G401 (cell line): ENCODE measurements around the gene EEPD1. TPM values are rescaled to one million over a fixed set of nuclear protein-coding genes. Genes with fewer than 3 reads are reported as not detected.

Experiments used
- DNase-seq: peaks from one replicate; pipeline ENCODE4 v3.0.0-alpha.2; 2015; ENCODE audit warnings: low spot score
- in situ Hi-C: cut with HindIII; loops from 2 replicates; pipeline ENCODE4 v1.10.0; 2016; ENCODE audit warnings: low sequenced_read_pairs, mixed read lengths
- total RNA-seq: library from RNA; depleted of rRNA; stranded (reverse); fragments of >200 nt; shearing (Covaris generic); gene quantifications from 2 replicates; pipeline ENCODE4 v1.2.3, GENCODE V29; 2014

Gene EEPD1
- total RNA-seq, 1 experiment from 2014 or later = 15.5 TPM

GRCh38 chr7:36207451-36208291, 54.6 kb downstream of the EEPD1 start:
- peak; percentile 53 for DNase-seq
- in situ Hi-C loops = no loop called here

- in situ Hi-C loops = no loop called here
- no peak for DNase-seq
Observed at GRCh38 chr7:36208426-36208825, 55.4 kb downstream of the EEPD1 start.

GRCh38 chr7:36208997-36209813, 56.2 kb downstream of the EEPD1 start:
- no peak for DNase-seq
- in situ Hi-C loops = no loop called here

GRCh38 chr7:36209814-36210183, 56.7 kb downstream of the EEPD1 start:
- in situ Hi-C loops = no loop called here
- DNase-seq = no peak

- no peak for DNase-seq
- in situ Hi-C loops = no loop called here
Observed at GRCh38 chr7:36210291-36210922, 57.4 kb downstream of the EEPD1 start.

- DNase-seq = no peak
- in situ Hi-C loops = no loop called here
Observed at GRCh38 chr7:36214608-36215456, 61.8 kb downstream of the EEPD1 start.

- in situ Hi-C loops = no loop called here
Observed at GRCh38 chr7:36215457-36215765, 62.4 kb downstream of the EEPD1 start.

GRCh38 chr7:36216063-36216684, 63.1 kb downstream of the EEPD1 start:
- in situ Hi-C loops = no loop called here
- DNase-seq = no peak

More at GRCh38 chr7:36215457-36215765, 62.4 kb downstream of the EEPD1 start:
- no peak for DNase-seq

GRCh38 chr7:36217211-36217960, 64.3 kb downstream of the EEPD1 start:
- in situ Hi-C loops = no loop called here
- no peak for DNase-seq

- in situ Hi-C loops = no loop called here
- DNase-seq = no peak
Observed at GRCh38 chr7:36217961-36218284, 64.9 kb downstream of the EEPD1 start.

- no peak for DNase-seq
- in situ Hi-C loops = no loop called here
Observed at GRCh38 chr7:36219429-36219828, 66.4 kb downstream of the EEPD1 start.

- in situ Hi-C loops = no loop called here
- DNase-seq = no peak
Observed at GRCh38 chr7:36223851-36224250, 70.8 kb downstream of the EEPD1 start.

GRCh38 chr7:36224934-36225858, 72.1 kb downstream of the EEPD1 start:
- no peak for DNase-seq
- in situ Hi-C loops = no loop called here

- no peak for DNase-seq
- in situ Hi-C loops = no loop called here
Observed at GRCh38 chr7:36226151-36226550, 73.1 kb downstream of the EEPD1 start.

- no peak for DNase-seq
- in situ Hi-C loops = no loop called here
Observed at GRCh38 chr7:36227223-36227622, 74.2 kb downstream of the EEPD1 start.

GRCh38 chr7:36228039-36228438, 75.0 kb downstream of the EEPD1 start:
- no peak for DNase-seq
- in situ Hi-C loops = no loop called here

- DNase-seq = no peak
Observed at GRCh38 chr7:36231406-36231805, 78.4 kb downstream of the EEPD1 start.

More at GRCh38 chr7:36231406-36231805, 78.4 kb downstream of the EEPD1 start:
- in situ Hi-C loops = no loop called here
